ENCODE data around the gene INPP4B. TPM values are rescaled to one million over a fixed set of nuclear protein-coding genes. Genes with fewer than 3 reads are reported as not detected.

The INPP4B gene
- total RNA-seq, 2 experiments from 2014 or later, result 63.9 to 64.9 TPM

GRCh38 chr4:142226014-142226413 lies 620.1 kb downstream of the INPP4B start:
- intact Hi-C loops (cut with micrococcal nuclease), result no loop called here
- no peak overlapping the region for H3K4me3 Mint-ChIP-seq
- no peak for DNase-seq
- H3K9me3 Mint-ChIP-seq, result no peaks in the 10 kb centered on the region
- H3K27me3 Mint-ChIP-seq, result no peaks in the 10 kb centered on the region
- H3K4me1 Mint-ChIP-seq (ENCODE audit: low read depth), result peaks cover 31% of the 10 kb centered on the region
- peaks cover 19% of the 10 kb centered on the region for H3K36me3 Mint-ChIP-seq
- no peak overlapping the region for H3K27ac Mint-ChIP-seq
- ChIA-PET POLR2A (interaction anchor here (0.6 kb wide), 1 partner anchor 220 kb away, joined by 3 read pairs; no protein-coding TSS in a partner anchor), CTCF (no interaction called here)

- Mint-ChIP-seq H3K9me3 (no peaks in the 10 kb centered on the region), H3K36me3 (peaks cover 19% of the 10 kb centered on the region), H3K27me3 (no peaks in the 10 kb centered on the region), H3K4me3 (no peak overlapping the region), H3K4me1 (ENCODE audit: low read depth) (peaks cover 39% of the 10 kb centered on the region), H3K27ac (peak overlapping the region; percentile 13)
- CTCF ChIA-PET, result interaction anchor here (0.6 kb wide), 1 partner anchor 165 kb away, joined by 4 read pairs; no protein-coding TSS in a partner anchor
- POLR2A ChIA-PET, result no interaction called here
- intact Hi-C loops (cut with micrococcal nuclease), result no loop called here
- no peak for DNase-seq
Measured at GRCh38 chr4:142222127-142222526, 624.0 kb downstream of the INPP4B start.

GRCh38 chr4:142218726-142219125 lies 627.4 kb downstream of the INPP4B start:
- CTCF ChIA-PET, result no interaction called here
- POLR2A ChIA-PET, result no interaction called here
- intact Hi-C loops (cut with micrococcal nuclease), result no loop called here
- no peak overlapping the region for H3K27ac Mint-ChIP-seq
- H3K27me3 Mint-ChIP-seq, result no peaks in the 10 kb centered on the region
- H3K36me3 Mint-ChIP-seq, result peaks cover 30% of the 10 kb centered on the region
- no peak for DNase-seq
- H3K4me3 Mint-ChIP-seq, result no peak overlapping the region
- peaks cover 49% of the 10 kb centered on the region for H3K4me1 Mint-ChIP-seq (ENCODE audit: low read depth)
- H3K9me3 Mint-ChIP-seq, result no peaks in the 10 kb centered on the region

GRCh38 chr4:142211444-142211843 lies 634.7 kb downstream of the INPP4B start:
- POLR2A ChIA-PET, result no interaction called here
- Mint-ChIP-seq H3K4me1 (ENCODE audit: low read depth) (peaks cover 37% of the 10 kb centered on the region), H3K9me3 (no peaks in the 10 kb centered on the region), H3K27ac (peak overlapping the region; percentile 35), H3K4me3 (no peak overlapping the region), H3K27me3 (no peaks in the 10 kb centered on the region), H3K36me3 (peaks cover 31% of the 10 kb centered on the region)
- CTCF ChIA-PET, result interaction anchor here (0.7 kb wide), 1 partner anchor 141 kb away, joined by 3 read pairs; no protein-coding TSS in a partner anchor
- no peak for DNase-seq
- intact Hi-C loops (cut with micrococcal nuclease), result no loop called here

GRCh38 chr4:142203505-142203904 lies 642.6 kb downstream of the INPP4B start:
- Mint-ChIP-seq H3K4me3 (no peak overlapping the region), H3K4me1 (ENCODE audit: low read depth) (peaks cover 17% of the 10 kb centered on the region), H3K9me3 (no peaks in the 10 kb centered on the region), H3K36me3 (peaks cover 21% of the 10 kb centered on the region), H3K27me3 (no peaks in the 10 kb centered on the region), H3K27ac (no peak overlapping the region)
- no peak for DNase-seq
- ChIA-PET POLR2A (no interaction called here), CTCF (interaction anchor here (1.1 kb wide), 1 partner anchor 75 kb away, joined by 4 read pairs; no protein-coding TSS in a partner anchor)
- intact Hi-C loops (cut with micrococcal nuclease), result no loop called here

- no peak overlapping the region for H3K27ac Mint-ChIP-seq
- POLR2A ChIA-PET, result no interaction called here
- DNase-seq, result no peak
- CTCF ChIA-PET, result interaction anchor here (1.1 kb wide), 1 partner anchor 74 kb away, joined by 4 read pairs; no protein-coding TSS in a partner anchor
- H3K4me1 Mint-ChIP-seq (ENCODE audit: low read depth), result peaks cover 17% of the 10 kb centered on the region
- H3K4me3 Mint-ChIP-seq, result no peak overlapping the region
- intact Hi-C loops (cut with micrococcal nuclease), result no loop called here
- peaks cover 20% of the 10 kb centered on the region for H3K36me3 Mint-ChIP-seq
- no peaks in the 10 kb centered on the region for H3K27me3 Mint-ChIP-seq
- no peaks in the 10 kb centered on the region for H3K9me3 Mint-ChIP-seq
Measured at GRCh38 chr4:142202404-142203332, 643.4 kb downstream of the INPP4B start.

GRCh38 chr4:142201041-142201440 lies 645.1 kb downstream of the INPP4B start:
- Mint-ChIP-seq H3K27ac (no peak overlapping the region), H3K9me3 (no peaks in the 10 kb centered on the region), H3K27me3 (no peaks in the 10 kb centered on the region), H3K4me3 (no peak overlapping the region), H3K4me1 (ENCODE audit: low read depth) (peaks cover 17% of the 10 kb centered on the region), H3K36me3 (peaks cover 10% of the 10 kb centered on the region)
- CTCF ChIA-PET, result no interaction called here
- intact Hi-C loops (cut with micrococcal nuclease), result no loop called here
- DNase-seq, result no peak
- POLR2A ChIA-PET, result no interaction called here

- CTCF ChIA-PET, result no interaction called here
- Mint-ChIP-seq H3K36me3 (peaks cover 27% of the 10 kb centered on the region), H3K27me3 (no peaks in the 10 kb centered on the region), H3K4me1 (ENCODE audit: low read depth) (no peaks in the 10 kb centered on the region), H3K9me3 (no peaks in the 10 kb centered on the region), H3K27ac (no peak overlapping the region), H3K4me3 (no peak overlapping the region)
- POLR2A ChIA-PET, result no interaction called here
- intact Hi-C loops (cut with micrococcal nuclease), result no loop called here
- DNase-seq, result no peak
Measured at GRCh38 chr4:142194905-142195304, 651.2 kb downstream of the INPP4B start.

- H3K27me3 Mint-ChIP-seq, result no peaks in the 10 kb centered on the region
- no peak for DNase-seq
- H3K9me3 Mint-ChIP-seq, result no peaks in the 10 kb centered on the region
- POLR2A ChIA-PET, result no interaction called here
- no peaks in the 10 kb centered on the region for H3K4me1 Mint-ChIP-seq (ENCODE audit: low read depth)
- H3K27ac Mint-ChIP-seq, result no peak overlapping the region
- intact Hi-C loops (cut with micrococcal nuclease), result no loop called here
- H3K4me3 Mint-ChIP-seq, result no peak overlapping the region
- CTCF ChIA-PET, result no interaction called here
- peaks cover 26% of the 10 kb centered on the region for H3K36me3 Mint-ChIP-seq
Measured at GRCh38 chr4:142191901-142192300, 654.2 kb downstream of the INPP4B start.

GRCh38 chr4:142181021-142181420 lies 665.1 kb downstream of the INPP4B start:
- Mint-ChIP-seq H3K9me3 (no peaks in the 10 kb centered on the region), H3K4me1 (ENCODE audit: low read depth) (no peaks in the 10 kb centered on the region), H3K27ac (no peak overlapping the region), H3K4me3 (no peak overlapping the region), H3K27me3 (no peaks in the 10 kb centered on the region), H3K36me3 (peaks cover 42% of the 10 kb centered on the region)
- POLR2A ChIA-PET, result no interaction called here
- no peak for DNase-seq
- CTCF ChIA-PET, result no interaction called here
- intact Hi-C loops (cut with micrococcal nuclease), result no loop called here

- peaks cover 49% of the 10 kb centered on the region for H3K36me3 Mint-ChIP-seq
- no peaks in the 10 kb centered on the region for H3K27me3 Mint-ChIP-seq
- H3K9me3 Mint-ChIP-seq, result no peaks in the 10 kb centered on the region
- no peak overlapping the region for H3K4me3 Mint-ChIP-seq
- ChIA-PET CTCF (no interaction called here), POLR2A (no interaction called here)
- H3K4me1 Mint-ChIP-seq (ENCODE audit: low read depth), result peaks cover 31% of the 10 kb centered on the region
- no peak for DNase-seq
- intact Hi-C loops (cut with micrococcal nuclease), result no loop called here
- H3K27ac Mint-ChIP-seq, result no peak overlapping the region
Measured at GRCh38 chr4:142169216-142169615, 676.9 kb downstream of the INPP4B start.

- ChIA-PET CTCF (no interaction called here), POLR2A (no interaction called here)
- H3K36me3 Mint-ChIP-seq, result peaks cover 41% of the 10 kb centered on the region
- peak overlapping the region; percentile 21 for H3K27ac Mint-ChIP-seq
- intact Hi-C loops (cut with micrococcal nuclease), result no loop called here
- H3K4me1 Mint-ChIP-seq (ENCODE audit: low read depth), result peaks cover 28% of the 10 kb centered on the region
- H3K4me3 Mint-ChIP-seq, result no peak overlapping the region
- no peak for DNase-seq
- no peaks in the 10 kb centered on the region for H3K9me3 Mint-ChIP-seq
- H3K27me3 Mint-ChIP-seq, result no peaks in the 10 kb centered on the region
Measured at GRCh38 chr4:142168181-142168580, 677.9 kb downstream of the INPP4B start.
